ENCODE results near the gene CREB5.

Gene CREB5

GRCh38 chr7:28701731-28702130 lies 289.4 kb downstream of the CREB5 start:
- Mint-ChIP-seq H3K4me3 (no peak overlapping the region), H3K9me3 (peaks cover 3% of the 10 kb centered on the region), H3K27me3 (peaks cover 4% of the 10 kb centered on the region), H3K27ac (no peak overlapping the region), H3K4me1 (ENCODE audit: low read depth) (no peaks in the 10 kb centered on the region), H3K36me3 (ENCODE audit: low read depth) (no peaks in the 10 kb centered on the region)

- Mint-ChIP-seq H3K27ac (no peak overlapping the region), H3K27me3 (peaks cover 7% of the 10 kb centered on the region), H3K4me3 (no peak overlapping the region), H3K9me3 (peaks cover 3% of the 10 kb centered on the region), H3K36me3 (ENCODE audit: low read depth) (no peaks in the 10 kb centered on the region), H3K4me1 (ENCODE audit: low read depth) (no peaks in the 10 kb centered on the region)
Measured at GRCh38 chr7:28702171-28702570, 289.9 kb downstream of the CREB5 start.

- no peak overlapping the region for H3K27ac Mint-ChIP-seq
- H3K27me3 Mint-ChIP-seq = peaks cover 7% of the 10 kb centered on the region
- H3K4me1 Mint-ChIP-seq (ENCODE audit: low read depth) = no peaks in the 10 kb centered on the region
- H3K36me3 Mint-ChIP-seq (ENCODE audit: low read depth) = no peaks in the 10 kb centered on the region
- H3K4me3 Mint-ChIP-seq = no peak overlapping the region
- H3K9me3 Mint-ChIP-seq = peaks cover 3% of the 10 kb centered on the region
Measured at GRCh38 chr7:28703037-28703765, 290.9 kb downstream of the CREB5 start.

GRCh38 chr7:28704706-28705105 lies 292.4 kb downstream of the CREB5 start:
- H3K36me3 Mint-ChIP-seq (ENCODE audit: low read depth) = no peaks in the 10 kb centered on the region
- no peak overlapping the region for H3K27ac Mint-ChIP-seq
- H3K9me3 Mint-ChIP-seq = peaks cover 3% of the 10 kb centered on the region
- no peaks in the 10 kb centered on the region for H3K4me1 Mint-ChIP-seq (ENCODE audit: low read depth)
- no peak overlapping the region for H3K4me3 Mint-ChIP-seq
- peaks cover 7% of the 10 kb centered on the region for H3K27me3 Mint-ChIP-seq

- no peak overlapping the region for H3K4me3 Mint-ChIP-seq
- H3K9me3 Mint-ChIP-seq = peaks cover 3% of the 10 kb centered on the region
- no peak overlapping the region for H3K27ac Mint-ChIP-seq
- H3K36me3 Mint-ChIP-seq (ENCODE audit: low read depth) = no peaks in the 10 kb centered on the region
- peaks cover 7% of the 10 kb centered on the region for H3K27me3 Mint-ChIP-seq
- no peaks in the 10 kb centered on the region for H3K4me1 Mint-ChIP-seq (ENCODE audit: low read depth)
Measured at GRCh38 chr7:28705350-28705749, 293.0 kb downstream of the CREB5 start.

- H3K4me3 Mint-ChIP-seq = no peak overlapping the region
- H3K36me3 Mint-ChIP-seq (ENCODE audit: low read depth) = no peaks in the 10 kb centered on the region
- H3K27me3 Mint-ChIP-seq = peaks cover 7% of the 10 kb centered on the region
- peaks cover 3% of the 10 kb centered on the region for H3K9me3 Mint-ChIP-seq
- no peak overlapping the region for H3K27ac Mint-ChIP-seq
- no peaks in the 10 kb centered on the region for H3K4me1 Mint-ChIP-seq (ENCODE audit: low read depth)
Measured at GRCh38 chr7:28706584-28706983, 294.3 kb downstream of the CREB5 start.

GRCh38 chr7:28707291-28707690 lies 295.0 kb downstream of the CREB5 start:
- Mint-ChIP-seq H3K27me3 (peaks cover 7% of the 10 kb centered on the region), H3K27ac (no peak overlapping the region), H3K9me3 (peaks cover 3% of the 10 kb centered on the region), H3K4me3 (no peak overlapping the region), H3K36me3 (ENCODE audit: low read depth) (no peaks in the 10 kb centered on the region), H3K4me1 (ENCODE audit: low read depth) (no peaks in the 10 kb centered on the region)

GRCh38 chr7:28708033-28708951 lies 296.0 kb downstream of the CREB5 start:
- Mint-ChIP-seq H3K27me3 (peaks cover 7% of the 10 kb centered on the region), H3K27ac (no peak overlapping the region), H3K4me3 (no peak overlapping the region), H3K36me3 (ENCODE audit: low read depth) (no peaks in the 10 kb centered on the region), H3K4me1 (ENCODE audit: low read depth) (no peaks in the 10 kb centered on the region), H3K9me3 (peaks cover 3% of the 10 kb centered on the region)

- Mint-ChIP-seq H3K27me3 (peaks cover 7% of the 10 kb centered on the region), H3K4me1 (ENCODE audit: low read depth) (no peaks in the 10 kb centered on the region), H3K36me3 (ENCODE audit: low read depth) (no peaks in the 10 kb centered on the region), H3K27ac (no peak overlapping the region), H3K9me3 (no peaks in the 10 kb centered on the region), H3K4me3 (no peak overlapping the region)
Measured at GRCh38 chr7:28709748-28710147, 297.4 kb downstream of the CREB5 start.

GRCh38 chr7:28711114-28711513 lies 298.8 kb downstream of the CREB5 start:
- Mint-ChIP-seq H3K4me1 (ENCODE audit: low read depth) (no peaks in the 10 kb centered on the region), H3K4me3 (no peak overlapping the region), H3K9me3 (no peaks in the 10 kb centered on the region), H3K36me3 (ENCODE audit: low read depth) (no peaks in the 10 kb centered on the region), H3K27ac (no peak overlapping the region), H3K27me3 (peaks cover 7% of the 10 kb centered on the region)

- Mint-ChIP-seq H3K36me3 (ENCODE audit: low read depth) (no peaks in the 10 kb centered on the region), H3K27me3 (peaks cover 14% of the 10 kb centered on the region), H3K9me3 (no peaks in the 10 kb centered on the region), H3K4me3 (no peak overlapping the region), H3K4me1 (ENCODE audit: low read depth) (no peaks in the 10 kb centered on the region), H3K27ac (no peak overlapping the region)
Measured at GRCh38 chr7:28714459-28715120, 302.3 kb downstream of the CREB5 start.

- peaks cover 14% of the 10 kb centered on the region for H3K27me3 Mint-ChIP-seq
- H3K9me3 Mint-ChIP-seq = no peaks in the 10 kb centered on the region
- H3K36me3 Mint-ChIP-seq (ENCODE audit: low read depth) = no peaks in the 10 kb centered on the region
- no peak overlapping the region for H3K27ac Mint-ChIP-seq
- H3K4me1 Mint-ChIP-seq (ENCODE audit: low read depth) = no peaks in the 10 kb centered on the region
- no peak overlapping the region for H3K4me3 Mint-ChIP-seq
Measured at GRCh38 chr7:28717445-28718054, 305.2 kb downstream of the CREB5 start.

GRCh38 chr7:28718055-28718481 lies 305.8 kb downstream of the CREB5 start:
- Mint-ChIP-seq H3K4me3 (no peak overlapping the region), H3K27ac (no peak overlapping the region)

GRCh38 chr7:28718545-28718944 lies 306.2 kb downstream of the CREB5 start:
- Mint-ChIP-seq H3K36me3 (ENCODE audit: low read depth) (no peaks in the 10 kb centered on the region), H3K9me3 (no peaks in the 10 kb centered on the region), H3K4me3 (no peak overlapping the region), H3K4me1 (ENCODE audit: low read depth) (no peaks in the 10 kb centered on the region), H3K27ac (no peak overlapping the region), H3K27me3 (peaks cover 14% of the 10 kb centered on the region)

More at GRCh38 chr7:28718055-28718481, 305.8 kb downstream of the CREB5 start:
- no peaks in the 10 kb centered on the region for H3K36me3 Mint-ChIP-seq (ENCODE audit: low read depth)
- H3K9me3 Mint-ChIP-seq = no peaks in the 10 kb centered on the region
- peaks cover 14% of the 10 kb centered on the region for H3K27me3 Mint-ChIP-seq
- H3K4me1 Mint-ChIP-seq (ENCODE audit: low read depth) = no peaks in the 10 kb centered on the region

All from stimulated activated naive CD8-positive, alpha-beta T cell treated with anti-CD3 and anti-CD28 coated beads, Interleukin-15, Interleukin-2, amounts not matched to agents 100 ng/mL and 50 ng/mL, for 24 hours (primary cell).